ENCODE results near the gene TTC28. TPM values are rescaled to one million over a fixed set of nuclear protein-coding genes. Genes with fewer than 3 reads are reported as not detected.

TTC28 gene
- total RNA-seq, 1 donor from 2014 or later: 70.8 TPM

GRCh38 chr22:28413612-28414399 lies 265.8 kb downstream of the TTC28 start:
- no peaks in the 10 kb centered on the region for H3K27me3 Mint-ChIP-seq (ENCODE audit: unreplicated experiment)
- H3K36me3 Mint-ChIP-seq (ENCODE audit: low read depth, unreplicated experiment): no peaks in the 10 kb centered on the region
- DNase-seq (ENCODE audit: low spot score): no peak
- H3K27ac Mint-ChIP-seq (ENCODE audit: unreplicated experiment): no peak overlapping the region
- H3K9me3 Mint-ChIP-seq (ENCODE audit: unreplicated experiment): no peaks in the 10 kb centered on the region
- peaks cover 11% of the 10 kb centered on the region for H3K4me1 Mint-ChIP-seq (ENCODE audit: unreplicated experiment)
- no peak overlapping the region for H3K4me3 Mint-ChIP-seq (ENCODE audit: unreplicated experiment)
- TF ChIP-seq CTCF (IDR thresholded peaks at IDR 0.05; ENCODE audit: unreplicated experiment): no peak

- H3K4me1 Mint-ChIP-seq (ENCODE audit: unreplicated experiment): peaks cover 11% of the 10 kb centered on the region
- no peak overlapping the region for H3K27ac Mint-ChIP-seq (ENCODE audit: unreplicated experiment)
- no peak for TF ChIP-seq CTCF (IDR thresholded peaks at IDR 0.05; ENCODE audit: unreplicated experiment)
- no peaks in the 10 kb centered on the region for H3K36me3 Mint-ChIP-seq (ENCODE audit: low read depth, unreplicated experiment)
- no peak overlapping the region for H3K4me3 Mint-ChIP-seq (ENCODE audit: unreplicated experiment)
- H3K9me3 Mint-ChIP-seq (ENCODE audit: unreplicated experiment): no peaks in the 10 kb centered on the region
- no peaks in the 10 kb centered on the region for H3K27me3 Mint-ChIP-seq (ENCODE audit: unreplicated experiment)
- no peak for DNase-seq (ENCODE audit: low spot score)
Observed at GRCh38 chr22:28412109-28412508, 267.5 kb downstream of the TTC28 start.

GRCh38 chr22:28411125-28411524 lies 268.5 kb downstream of the TTC28 start:
- Mint-ChIP-seq H3K27ac (ENCODE audit: unreplicated experiment) (no peak overlapping the region), H3K4me3 (ENCODE audit: unreplicated experiment) (no peak overlapping the region), H3K27me3 (ENCODE audit: unreplicated experiment) (no peaks in the 10 kb centered on the region), H3K4me1 (ENCODE audit: unreplicated experiment) (peaks cover 11% of the 10 kb centered on the region), H3K36me3 (ENCODE audit: low read depth, unreplicated experiment) (peaks cover 2% of the 10 kb centered on the region), H3K9me3 (ENCODE audit: unreplicated experiment) (no peaks in the 10 kb centered on the region)
- no peak for TF ChIP-seq CTCF (IDR thresholded peaks at IDR 0.05; ENCODE audit: unreplicated experiment)
- DNase-seq (ENCODE audit: low spot score): no peak

- no peak overlapping the region for H3K4me3 Mint-ChIP-seq (ENCODE audit: unreplicated experiment)
- H3K36me3 Mint-ChIP-seq (ENCODE audit: low read depth, unreplicated experiment): peaks cover 6% of the 10 kb centered on the region
- H3K9me3 Mint-ChIP-seq (ENCODE audit: unreplicated experiment): no peaks in the 10 kb centered on the region
- H3K27ac Mint-ChIP-seq (ENCODE audit: unreplicated experiment): no peak overlapping the region
- no peak for TF ChIP-seq CTCF (IDR thresholded peaks at IDR 0.05; ENCODE audit: unreplicated experiment)
- H3K27me3 Mint-ChIP-seq (ENCODE audit: unreplicated experiment): no peaks in the 10 kb centered on the region
- H3K4me1 Mint-ChIP-seq (ENCODE audit: unreplicated experiment): peaks cover 11% of the 10 kb centered on the region
- DNase-seq (ENCODE audit: low spot score): no peak
Observed at GRCh38 chr22:28410050-28410816, 269.4 kb downstream of the TTC28 start.

GRCh38 chr22:28408709-28409108 lies 270.9 kb downstream of the TTC28 start:
- TF ChIP-seq CTCF (IDR thresholded peaks at IDR 0.05; ENCODE audit: unreplicated experiment): no peak
- Mint-ChIP-seq H3K9me3 (ENCODE audit: unreplicated experiment) (no peaks in the 10 kb centered on the region), H3K36me3 (ENCODE audit: low read depth, unreplicated experiment) (peaks cover 6% of the 10 kb centered on the region), H3K4me1 (ENCODE audit: unreplicated experiment) (peaks cover 6% of the 10 kb centered on the region), H3K4me3 (ENCODE audit: unreplicated experiment) (no peak overlapping the region), H3K27ac (ENCODE audit: unreplicated experiment) (no peak overlapping the region), H3K27me3 (ENCODE audit: unreplicated experiment) (no peaks in the 10 kb centered on the region)
- no peak for DNase-seq (ENCODE audit: low spot score)

All from endothelial cell (in vitro differentiated cells).